Hepatocyte (in vitro differentiated cells): ENCODE data around the gene VPS8. TPM values are rescaled to one million over a fixed set of nuclear protein-coding genes. Genes with fewer than 3 reads are reported as not detected.
A peak's percentile ranks its signal among the peaks of the same experiment; 100 is the strongest.

Experiments used
- DNase-seq: peaks from one replicate; pipeline ENCODE4 v3.0.0-alpha.2; 2016; ENCODE audit warnings: low spot score
- H2AFZ ChIP-seq: fragments of 200-600 bp; sonication (generic); 2 replicates; pipeline ENCODE4 v1.6.0; 2016; ENCODE audit warnings: antibody characterized with exemption, mild to moderate bottlenecking
- H3K27ac ChIP-seq: fragments of 200-600 bp; sonication (generic); 2 replicates; pipeline ENCODE4 v1.5.1; 2016; ENCODE audit warnings: mild to moderate bottlenecking
- H3K27me3 ChIP-seq: fragments of 200-600 bp; sonication (generic); 2 replicates; pipeline ENCODE4 v1.6.1; 2016
- H3K36me3 ChIP-seq: fragments of 200-600 bp; sonication (generic); replicated peaks from 2 replicates; pipeline ENCODE4 v1.5.1; 2016; ENCODE audit warnings: low read depth; ENCODE audit not compliant: insufficient read depth
- H3K4me1 ChIP-seq: fragments of 200-600 bp; sonication (generic); 2 replicates; pipeline ENCODE4 v1.5.1; 2016; ENCODE audit warnings: mild to moderate bottlenecking, moderate library complexity; ENCODE audit not compliant: insufficient read depth
- H3K4me2 ChIP-seq: fragments of 200-600 bp; sonication (generic); 2 replicates; pipeline ENCODE4 v1.6.0; 2016
- H3K4me3 ChIP-seq: fragments of 200-600 bp; sonication (generic); 2 replicates; pipeline ENCODE4 v1.5.1; 2016; ENCODE audit warnings: mild to moderate bottlenecking
- H3K79me2 ChIP-seq: fragments of 200-600 bp; sonication (generic); 2 replicates; pipeline ENCODE4 v1.6.0; 2017; ENCODE audit warnings: mild to moderate bottlenecking
- H3K9me2 ChIP-seq: fragments of 200-600 bp; sonication (generic); replicated peaks from 2 replicates; pipeline ENCODE4 v1.6.0; 2017; ENCODE audit warnings: mild to moderate bottlenecking; ENCODE audit not compliant: insufficient read depth
- H3K9me3 ChIP-seq: fragments of 200-600 bp; sonication (generic); 2 replicates; pipeline ENCODE4 v1.5.1; 2016; ENCODE audit warnings: low read depth, mild to moderate bottlenecking
- H4K20me1 ChIP-seq: fragments of 200-600 bp; sonication (generic); 2 replicates; pipeline ENCODE4 v1.6.0; 2016; ENCODE audit warnings: mild to moderate bottlenecking; ENCODE audit not compliant: insufficient read depth, poor library complexity, severe bottlenecking
- CTCF ChIP-seq: fragments of 200-600 bp; sonication (generic); IDR thresholded peaks from 2 replicates; pipeline ENCODE4 v1.5.1; 2016; ENCODE audit warnings: antibody characterized with exemption, mild to moderate bottlenecking; ENCODE audit not compliant: poor library complexity
- EZH2 ChIP-seq: fragments of 200-600 bp; sonication (generic); IDR thresholded peaks from 2 replicates; pipeline ENCODE4 v1.6.1; 2016; ENCODE audit warnings: antibody characterized with exemption, mild to moderate bottlenecking, borderline replicate concordance
- EZH2phosphoT487 ChIP-seq: fragments of 200-600 bp; sonication (generic); IDR thresholded peaks from one replicate; pipeline ENCODE4 v1.6.1; 2018; ENCODE audit warnings: antibody characterized with exemption, mild to moderate bottlenecking, low read depth, moderate library complexity; ENCODE audit not compliant: unreplicated experiment, severe bottlenecking
- WGBS: methylation state at CpG from one replicate; pipeline ENCODE4 v1.1.6; 2016; ENCODE audit warnings: low lambda C conversion rate; ENCODE audit errors: missing lambda C conversion rate; 5-methylcytosine and 5-hydroxymethylcytosine counted together
- polyA plus RNA-seq: library from polyadenylated mRNA; unstranded; fragments of >200 nt; fragmentation: Nextera tagmentation; extraction: Ambion mirVana; gene quantifications from 2 replicates; pipeline ENCODE4 v1.2.1, GENCODE V29; 2016
- total RNA-seq: library from RNA; depleted of rRNA; stranded (reverse); fragments of >200 nt; gene quantifications from 2 replicates; pipeline ENCODE4 v1.2.3, GENCODE V29; 2014

The VPS8 gene
- total and polyA plus RNA-seq, 2 experiments from 2014 or later = 20.5 to 61.9 TPM

- TF ChIP-seq CTCF (no peak), EZH2phosphoT487 (no peak), EZH2 (no peak)
- no peaks in the 10 kb centered on the region for H3K27me3 ChIP-seq
- no peak overlapping the region for H3K4me3 ChIP-seq
- H3K9me3 ChIP-seq = no peaks in the 10 kb centered on the region
- H3K27ac ChIP-seq = no peak overlapping the region
- H3K79me2 ChIP-seq = peaks cover 41% of the 10 kb centered on the region
- no peaks in the 10 kb centered on the region for H3K36me3 ChIP-seq
- H3K9me2 ChIP-seq = no peaks in the 10 kb centered on the region
- DNase-seq = no peak
- H3K4me2 ChIP-seq = peak overlapping the region; percentile 80
- H4K20me1 ChIP-seq = no peaks in the 10 kb centered on the region
- H2AFZ ChIP-seq = peak overlapping the region; percentile 82
- peaks cover 7% of the 10 kb centered on the region for H3K4me1 ChIP-seq
- WGBS = 5% methylated on average over 3 of the region's 3 CpGs
Measured at GRCh38 chr3:184811663-184811998, 335 bp upstream of the VPS8 start.

- DNase-seq = peak; percentile 46
- Histone ChIP-seq H3K27ac (peak overlapping the region; percentile 84), H3K9me2 (no peaks in the 10 kb centered on the region), H3K4me3 (peak overlapping the region; percentile 88), H3K4me2 (peak overlapping the region; percentile 89), H4K20me1 (no peaks in the 10 kb centered on the region), H3K4me1 (peaks cover 7% of the 10 kb centered on the region), H2AFZ (peak overlapping the region; percentile 91), H3K79me2 (peaks cover 51% of the 10 kb centered on the region), H3K27me3 (no peaks in the 10 kb centered on the region), H3K36me3 (no peaks in the 10 kb centered on the region), H3K9me3 (no peaks in the 10 kb centered on the region)
- no peak for TF ChIP-seq EZH2phosphoT487
- TF ChIP-seq EZH2 = no peak
- WGBS = 6% methylated on average over 17 of the region's 17 CpGs
Measured at GRCh38 chr3:184812662-184813042, 686 bp downstream of the VPS8 start.

- Histone ChIP-seq H3K27me3 (no peaks in the 10 kb centered on the region), H3K36me3 (no peaks in the 10 kb centered on the region), H2AFZ (no peak overlapping the region), H3K9me3 (no peaks in the 10 kb centered on the region), H3K4me1 (peaks cover 7% of the 10 kb centered on the region), H3K4me2 (peak overlapping the region; percentile 89), H3K27ac (no peak overlapping the region), H3K9me2 (no peaks in the 10 kb centered on the region), H3K4me3 (no peak overlapping the region), H3K79me2 (peaks cover 55% of the 10 kb centered on the region), H4K20me1 (no peaks in the 10 kb centered on the region)
- no peak for TF ChIP-seq EZH2
- TF ChIP-seq EZH2phosphoT487 = no peak
- no peak for TF ChIP-seq CTCF
- 89% methylated on average over 3 of the region's 3 CpGs for WGBS
- DNase-seq = no peak
Measured at GRCh38 chr3:184813357-184813756, 1.4 kb downstream of the VPS8 start.

GRCh38 chr3:184814214-184814613 is 2.2 kb downstream of the VPS8 start:
- no peak overlapping the region for H3K4me3 ChIP-seq
- no peaks in the 10 kb centered on the region for H3K36me3 ChIP-seq
- no peaks in the 10 kb centered on the region for H3K9me2 ChIP-seq
- H3K9me3 ChIP-seq = no peaks in the 10 kb centered on the region
- no peak for DNase-seq
- H3K27ac ChIP-seq = no peak overlapping the region
- H2AFZ ChIP-seq = no peak overlapping the region
- no peaks in the 10 kb centered on the region for H3K27me3 ChIP-seq
- no peak for TF ChIP-seq EZH2
- no peak overlapping the region for H3K4me2 ChIP-seq
- no peaks in the 10 kb centered on the region for H4K20me1 ChIP-seq
- H3K4me1 ChIP-seq = peaks cover 7% of the 10 kb centered on the region
- peaks cover 60% of the 10 kb centered on the region for H3K79me2 ChIP-seq
